Hematopoietic multipotent progenitor cell treated with erythropoietin and hydrocortisone succinate and interleukin-3 and kit ligand, for 8 days (in vitro differentiated cells): ENCODE measurements around the gene SURF2.
A peak's percentile ranks its signal among the peaks of the same experiment; 100 is the strongest.
"Not testable (repeated sequence)": the region's sequence is repeated elsewhere in the genome, so short reads cannot be mapped to it uniquely, and the experiment has no call there.

Experiments
- DNase-seq: peaks from one replicate; pipeline ENCODE4 v3.0.0-alpha.2; 2015

The SURF2 gene

GRCh38 chr9:133379153-133380086 lies 23.1 kb downstream of the SURF2 start:
- no peak for DNase-seq

- no peak for DNase-seq
Observed at GRCh38 chr9:133380734-133381133, 24.4 kb downstream of the SURF2 start.

- DNase-seq: no peak
Observed at GRCh38 chr9:133382507-133383141, 26.3 kb downstream of the SURF2 start.

GRCh38 chr9:133383438-133383837 lies 27.1 kb downstream of the SURF2 start:
- no peak for DNase-seq

GRCh38 chr9:133384736-133385321 lies 28.5 kb downstream of the SURF2 start:
- DNase-seq: no peak

GRCh38 chr9:133385452-133385851 lies 29.1 kb downstream of the SURF2 start:
- DNase-seq: no peak

GRCh38 chr9:133386338-133386737 lies 30.0 kb downstream of the SURF2 start:
- DNase-seq: no peak

GRCh38 chr9:133387680-133388079 lies 31.3 kb downstream of the SURF2 start:
- DNase-seq: no peak

GRCh38 chr9:133389025-133389557 lies 32.7 kb downstream of the SURF2 start:
- no peak for DNase-seq

- DNase-seq: no peak
Observed at GRCh38 chr9:133389562-133389961, 33.2 kb downstream of the SURF2 start.

GRCh38 chr9:133390713-133391112 lies 34.4 kb downstream of the SURF2 start:
- DNase-seq: no peak

GRCh38 chr9:133391449-133391848 lies 35.1 kb downstream of the SURF2 start:
- DNase-seq: not testable (repeated sequence)

GRCh38 chr9:133392308-133392707 lies 36.0 kb downstream of the SURF2 start:
- DNase-seq: not testable (repeated sequence)

- DNase-seq: no peak
Observed at GRCh38 chr9:133393399-133393798, 37.0 kb downstream of the SURF2 start.

GRCh38 chr9:133394687-133395271 lies 38.4 kb downstream of the SURF2 start:
- DNase-seq: no peak

- DNase-seq: no peak
Observed at GRCh38 chr9:133396952-133397351, 40.6 kb downstream of the SURF2 start.

- DNase-seq: no peak
Observed at GRCh38 chr9:133397370-133397769, 41.0 kb downstream of the SURF2 start.

- DNase-seq: no peak
Observed at GRCh38 chr9:133397895-133398294, 41.5 kb downstream of the SURF2 start.

GRCh38 chr9:133400292-133400691 lies 43.9 kb downstream of the SURF2 start:
- no peak for DNase-seq

GRCh38 chr9:133401588-133401987 lies 45.2 kb downstream of the SURF2 start:
- peak; percentile 38 for DNase-seq

GRCh38 chr9:133402689-133403088 lies 46.3 kb downstream of the SURF2 start:
- DNase-seq: no peak

- DNase-seq: peak; percentile 67
Observed at GRCh38 chr9:133403766-133404453, 47.6 kb downstream of the SURF2 start.
